ENCODE data around the gene PCDHGB3.

Gene PCDHGB3

DNA sequence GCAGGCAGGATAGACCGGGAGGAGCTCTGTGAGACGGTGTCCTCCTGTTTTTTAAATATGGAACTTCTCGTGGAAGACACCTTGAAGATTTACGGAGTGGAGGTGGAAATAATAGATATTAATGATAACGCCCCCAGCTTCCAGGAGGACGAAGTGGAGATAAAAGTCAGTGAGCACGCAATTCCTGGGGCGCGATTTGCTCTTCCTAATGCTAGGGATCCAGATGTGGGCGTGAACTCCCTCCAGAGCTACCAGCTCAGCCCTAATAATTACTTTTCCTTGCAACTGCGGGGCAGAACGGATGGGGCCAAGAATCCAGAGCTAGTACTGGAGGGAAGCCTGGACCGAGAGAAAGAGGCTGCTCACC is 51.4 kb downstream of the PCDHGB3 start:
- no peak for DNase-seq

Data from NCI-H187 treated with DMSO at 0.1 percent for 48 hours (cell line).